ENCODE data around the gene SFT2D1.

Gene SFT2D1

GRCh38 chr6:166331503-166332415, 10.6 kb downstream of the SFT2D1 start:
- DNase-seq, result no peak

DNA sequence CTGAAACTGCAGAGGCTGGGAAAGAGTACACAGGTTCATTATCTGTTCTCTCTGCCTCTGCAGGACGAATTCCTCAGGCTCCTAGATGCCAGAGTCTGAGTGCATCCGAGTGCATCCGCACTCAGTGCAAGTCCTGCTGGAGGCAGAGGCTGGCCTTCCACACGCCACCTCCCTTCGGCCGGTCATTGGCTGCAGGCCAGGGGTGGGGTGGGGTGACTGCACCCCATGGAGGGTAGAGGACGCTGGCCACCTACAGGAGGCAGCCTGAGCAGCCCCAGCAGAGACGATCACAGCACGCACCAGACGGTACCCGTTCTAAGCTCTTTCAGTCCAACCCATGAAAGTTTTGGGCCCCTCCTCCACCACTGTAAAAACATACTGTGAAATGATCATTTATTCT, 11.7 kb downstream of the SFT2D1 start:
- no peak for DNase-seq

DNA sequence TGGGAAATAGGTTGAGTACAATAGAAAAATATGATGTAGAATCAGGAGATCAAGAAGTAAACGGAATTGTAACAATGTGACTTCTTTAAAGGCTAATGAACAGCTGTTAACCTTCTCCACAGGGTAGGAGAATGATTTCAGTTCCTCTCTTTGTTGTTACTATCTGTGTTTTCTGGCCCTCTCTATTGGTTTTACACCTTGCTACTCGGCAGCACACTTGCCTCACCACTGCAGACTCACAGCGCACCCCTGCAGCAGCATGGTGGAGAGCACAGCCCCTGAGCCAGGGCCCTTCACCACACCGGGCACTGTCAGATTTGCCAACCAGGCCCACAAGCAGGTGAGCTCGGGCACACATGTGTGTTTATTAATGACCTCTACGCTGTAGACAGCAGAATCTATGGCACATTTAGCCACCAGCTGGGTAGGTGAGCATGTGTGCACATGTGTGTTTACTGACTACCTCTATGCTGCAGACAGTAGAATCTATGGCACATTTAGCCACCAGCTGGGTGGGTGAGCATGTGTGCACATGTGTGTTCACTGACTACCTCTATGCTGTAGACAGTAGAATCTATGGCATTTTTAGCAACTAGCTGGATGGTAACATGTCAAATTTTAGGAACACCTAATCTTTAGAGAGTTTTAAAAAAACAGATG, 16.8 kb downstream of the SFT2D1 start:
- no peak for DNase-seq

- DNase-seq, result no peak
These were observed 18.9 kb downstream of the SFT2D1 start for GRCh38 chr6:166323395-166323794.

GRCh38 chr6:166318649-166319600, 23.4 kb downstream of the SFT2D1 start:
- no peak for DNase-seq

DNA sequence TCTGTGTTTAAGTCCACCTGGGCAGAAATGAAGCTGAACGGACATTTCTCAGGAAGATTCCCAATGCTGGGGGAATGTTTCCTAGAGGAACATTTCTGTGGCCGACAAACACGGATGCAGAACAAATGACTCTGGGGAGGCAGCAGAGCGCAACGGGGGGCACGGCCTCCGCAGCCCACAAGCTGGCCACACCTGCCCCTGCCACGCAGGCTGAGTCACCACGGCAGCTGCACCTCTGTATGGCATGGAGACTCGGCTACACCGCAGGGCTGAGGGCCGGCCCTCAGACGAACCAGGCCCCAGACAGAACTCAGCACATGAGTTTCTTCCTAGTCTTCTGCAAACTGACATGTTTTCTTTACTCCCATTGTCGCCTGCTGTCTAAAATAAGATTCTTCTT, 24.1 kb downstream of the SFT2D1 start:
- DNase-seq, result no peak

DNA sequence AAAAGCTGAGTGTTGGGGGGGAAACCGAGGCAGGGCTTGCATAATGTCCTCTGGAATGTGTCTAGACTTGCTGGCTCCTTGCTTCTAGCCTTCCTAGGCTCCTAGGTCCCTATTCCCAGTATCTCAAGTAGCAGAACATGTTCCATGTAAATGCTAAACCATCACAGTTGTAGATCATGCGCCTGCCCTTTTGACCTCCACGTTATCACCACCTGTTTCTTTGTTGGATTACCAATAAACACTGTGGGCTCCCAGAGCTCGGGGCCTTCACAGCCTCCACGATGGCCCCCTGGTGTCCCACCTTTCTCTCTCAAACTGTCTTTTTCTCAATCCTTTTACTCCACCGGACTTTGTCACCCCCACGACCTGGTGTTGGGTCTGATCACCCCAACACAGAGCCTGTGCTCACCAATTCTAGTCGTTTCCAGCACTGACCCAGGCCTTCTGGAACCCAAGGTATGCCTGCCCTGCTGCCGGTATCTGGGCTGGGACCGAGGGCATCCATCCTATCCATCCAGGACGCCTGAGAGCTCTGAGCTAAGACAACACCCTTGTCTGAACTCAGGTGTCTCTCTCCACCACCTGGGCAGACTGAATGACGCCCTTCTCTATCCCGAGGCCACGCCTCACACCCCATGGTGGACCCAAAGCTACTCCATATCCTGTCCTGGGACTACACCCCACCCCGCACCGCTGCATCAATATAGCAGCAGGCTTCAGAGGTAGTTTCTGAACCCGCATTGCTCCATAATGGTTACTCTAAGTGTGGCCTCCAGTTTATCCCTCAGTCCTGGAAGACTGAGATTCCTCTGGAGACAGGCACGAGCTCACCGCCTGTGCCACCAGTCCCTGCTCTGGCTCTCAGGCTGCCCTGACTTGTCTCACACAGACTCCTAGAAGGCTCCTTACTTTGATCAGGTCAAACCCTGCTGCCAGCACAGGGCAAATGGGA, 24.8 kb downstream of the SFT2D1 start:
- DNase-seq, result no peak

DNA sequence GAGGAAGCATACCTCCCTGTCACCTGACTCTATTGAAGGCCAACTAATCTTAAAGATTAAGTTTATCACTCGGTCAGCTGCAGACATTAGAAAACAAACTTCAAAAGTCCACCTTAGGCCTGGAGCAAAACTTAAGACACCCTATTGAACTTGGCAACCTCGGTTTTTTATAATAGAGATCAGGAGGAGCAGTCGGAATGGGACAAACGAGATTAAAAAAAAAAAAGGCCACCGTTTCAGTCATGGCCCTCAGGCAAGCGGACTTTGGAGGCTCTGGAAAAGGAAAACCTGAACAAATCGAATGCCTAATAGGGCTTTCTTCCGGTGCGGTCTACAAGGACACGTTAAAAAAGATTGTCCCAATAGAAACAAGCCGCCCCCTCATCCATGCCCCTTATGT, 26.9 kb downstream of the SFT2D1 start:
- DNase-seq, result no peak

DNA sequence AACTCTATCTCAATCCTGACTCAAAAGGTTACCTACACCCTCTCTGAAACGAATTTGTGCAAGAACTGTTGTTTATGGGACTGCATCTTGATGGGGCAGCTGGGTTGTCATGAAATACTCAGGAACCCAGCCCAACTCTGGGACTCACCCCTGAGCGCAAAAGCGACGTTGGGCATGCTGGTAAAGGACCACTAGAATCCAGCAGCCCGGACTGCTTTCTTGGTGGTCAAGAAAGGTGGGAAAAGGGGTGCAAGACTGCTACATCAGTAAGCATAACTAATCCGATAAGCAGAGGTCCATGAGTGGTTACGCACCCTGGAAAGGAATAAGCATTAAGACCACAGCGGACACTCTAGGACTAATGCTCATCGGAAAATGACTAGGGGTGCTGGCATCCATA, 27.9 kb downstream of the SFT2D1 start:
- DNase-seq, result no peak

DNA sequence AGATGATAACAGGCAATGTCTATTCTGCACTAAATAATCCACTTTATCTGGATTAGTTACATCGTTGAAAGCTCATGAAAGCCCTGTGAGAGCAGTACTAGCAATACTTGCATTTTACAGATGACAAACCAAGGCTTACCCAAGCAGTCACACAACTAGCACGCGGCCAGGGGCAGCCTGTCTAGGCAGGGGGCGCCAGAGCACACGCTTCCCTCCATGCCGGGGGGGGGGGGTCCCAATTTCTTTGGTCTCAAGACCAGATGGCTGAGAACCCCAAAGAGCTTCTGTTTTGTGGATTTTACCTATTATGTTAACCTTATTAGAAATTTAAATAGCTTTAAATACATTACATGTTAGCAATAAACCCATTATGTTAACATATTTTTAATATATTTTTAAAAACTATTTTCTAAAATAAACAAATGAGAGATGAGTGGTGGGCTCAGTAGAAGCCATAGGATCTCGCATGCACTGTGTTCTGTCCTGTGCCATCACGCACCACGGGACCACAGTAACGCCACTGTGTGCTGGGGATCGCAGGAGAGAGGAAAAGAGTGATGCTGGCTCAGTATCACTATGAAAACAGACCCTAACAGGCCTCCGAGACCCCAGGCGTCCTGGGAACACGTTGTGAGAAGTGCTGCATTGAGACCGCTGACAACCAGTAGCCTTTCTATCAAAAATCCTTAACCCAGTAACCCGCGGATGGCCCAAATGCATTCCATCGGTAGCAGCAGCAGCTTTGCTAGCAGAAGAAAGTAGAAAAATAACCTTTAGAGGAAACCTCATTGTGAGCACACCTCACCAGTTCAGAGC, 28.9 kb downstream of the SFT2D1 start:
- peak; percentile 63 for DNase-seq

- DNase-seq, result no peak
These were observed 29.5 kb downstream of the SFT2D1 start for GRCh38 chr6:166312832-166313231.

- DNase-seq, result no peak
These were observed 31.7 kb downstream of the SFT2D1 start for GRCh38 chr6:166310634-166311033.

- no peak for DNase-seq
These were observed 32.4 kb downstream of the SFT2D1 start for GRCh38 chr6:166309977-166310376.

- DNase-seq, result peak; percentile 75
These were observed 33.4 kb downstream of the SFT2D1 start for GRCh38 chr6:166308769-166309589.

DNA sequence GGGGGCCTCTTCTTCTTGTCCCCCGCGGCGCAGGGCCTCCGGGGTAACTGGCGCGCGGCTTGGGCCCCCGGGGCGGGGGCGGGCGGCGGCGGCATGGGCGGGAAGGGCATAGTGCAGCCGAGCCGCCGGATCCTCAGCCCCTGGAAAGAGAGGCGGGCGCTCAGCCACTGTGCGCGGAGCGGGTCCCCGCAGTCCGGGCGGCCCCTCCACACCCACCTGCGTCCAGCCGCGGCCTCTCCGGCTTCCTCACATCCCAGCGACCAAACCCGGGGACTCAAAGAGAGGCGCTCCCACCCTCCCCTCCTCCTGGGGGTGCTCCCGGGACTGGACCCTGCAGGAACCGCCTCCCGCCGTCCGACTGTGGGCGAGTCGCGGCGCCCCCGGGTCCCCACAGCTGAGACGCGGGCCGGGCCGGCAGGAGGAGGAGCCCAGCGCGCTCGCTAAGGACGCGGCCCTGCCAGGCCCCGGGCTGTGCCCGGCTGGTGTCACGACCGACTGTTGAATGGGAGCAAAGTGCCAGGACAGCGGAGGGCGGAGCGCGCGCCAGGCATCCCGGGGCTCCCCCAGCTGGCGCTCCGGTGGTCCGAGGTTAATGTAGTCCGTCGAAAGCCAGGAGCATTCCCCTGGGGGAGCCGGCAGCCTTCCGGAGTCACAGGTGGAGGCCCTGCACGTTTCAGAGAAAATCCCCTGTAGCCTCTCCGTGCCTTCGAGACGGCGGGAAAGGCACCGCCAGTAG, 34.1 kb downstream of the SFT2D1 start, which contains the start of gene PRR18:
Gene PRR18, minus strand, starts transcription at position 360 of the 736 bp plus-strand sequence. Its CDS starts 250 bp downstream, at position 110.
- DNase-seq, result peak; percentile 44

DNA sequence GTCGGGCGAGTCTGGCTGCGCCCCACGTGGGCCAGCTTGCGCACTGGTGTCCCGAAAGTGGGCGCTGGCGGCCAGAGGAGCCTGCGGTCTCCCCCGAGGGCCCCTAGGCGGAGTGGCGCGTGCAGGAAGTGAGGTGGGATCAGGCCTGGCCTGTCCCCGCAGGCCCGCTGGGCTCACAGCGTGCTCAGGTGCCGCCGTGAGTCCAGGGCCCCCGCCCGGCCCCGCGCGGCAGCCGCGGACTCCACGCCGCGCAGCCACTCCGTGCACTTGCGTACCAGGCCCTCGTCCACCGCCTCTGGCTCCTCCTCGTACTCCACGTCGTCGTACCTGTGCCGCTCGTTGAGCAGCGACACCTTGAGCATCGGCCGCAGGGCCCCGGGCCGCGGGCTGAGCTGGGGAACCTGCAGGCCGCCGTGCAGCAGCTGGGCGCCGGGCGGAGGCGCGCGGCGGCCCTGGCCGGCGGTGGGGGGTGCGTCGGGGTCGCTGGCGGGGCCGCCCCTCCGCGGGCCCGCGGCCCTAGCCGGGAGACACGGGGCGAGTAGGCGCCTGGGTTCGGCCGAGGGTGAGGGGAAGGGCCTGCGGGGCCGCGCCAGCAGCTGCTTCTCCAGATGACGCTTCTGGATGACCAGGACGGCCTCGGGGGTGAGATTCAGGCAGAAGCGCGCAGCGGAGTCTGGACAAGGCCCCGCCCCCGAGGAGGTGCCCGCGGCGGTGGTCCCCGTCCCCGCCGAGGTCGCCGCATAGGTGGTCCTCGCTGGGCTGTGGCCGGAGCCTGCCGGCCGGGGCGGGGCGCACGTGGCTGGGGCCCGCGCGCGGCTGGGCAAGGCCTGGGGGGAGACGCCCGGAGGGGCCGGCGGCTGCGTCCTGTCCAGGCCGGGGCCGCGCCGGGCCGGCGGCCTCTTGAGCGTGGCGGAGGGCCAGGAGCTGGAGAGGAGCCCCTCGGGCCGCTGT, 35.0 kb downstream of the SFT2D1 start:
- DNase-seq, result no peak

- no peak for DNase-seq
These were observed 35.8 kb downstream of the SFT2D1 start for GRCh38 chr6:166306378-166307081.

All from NCI-H1105 treated with DMSO at 0.1 percent for 48 hours (cell line).